SIG-M5 (cell line): ENCODE data around the gene SLC2A13.
"Not testable (repeated sequence)": the region's sequence is repeated elsewhere in the genome, so short reads cannot be mapped to it uniquely, and the experiment has no call there.

ENCODE experiments used
- DNase-seq: peaks from one replicate; lab custom pipeline; 2025; lab: John Stamatoyannopoulos, UW

SLC2A13 gene

DNA sequence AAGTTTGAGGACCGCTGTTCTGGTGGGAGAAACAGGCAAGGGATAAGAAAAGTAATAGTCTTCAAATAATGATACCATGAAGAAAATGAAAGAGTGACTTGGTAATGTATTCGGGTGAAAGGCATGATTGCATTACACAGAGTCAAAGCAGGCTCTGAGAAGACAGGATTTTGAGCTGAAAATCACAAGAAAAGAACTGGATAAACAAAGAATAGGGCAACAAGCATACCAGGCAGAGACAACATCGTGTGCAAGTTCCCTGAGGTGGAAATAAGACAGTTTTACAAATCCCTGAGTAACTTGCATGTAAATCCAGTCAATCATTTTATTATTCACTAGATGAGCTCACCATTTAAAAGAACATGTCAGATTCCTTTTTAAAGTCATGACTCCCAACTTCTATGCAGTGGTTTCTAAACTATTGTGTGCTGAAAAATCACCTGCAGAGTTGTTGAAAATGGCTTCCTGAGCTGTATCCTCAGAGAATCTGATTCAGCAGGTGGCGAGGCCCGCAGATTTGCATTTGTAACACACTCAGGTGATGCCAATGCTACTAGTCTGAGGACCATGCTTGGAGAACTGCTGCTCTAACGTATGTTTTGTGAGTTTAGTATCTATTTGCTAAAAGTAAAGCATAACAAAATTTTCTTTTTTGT, 353.3 kb downstream of the SLC2A13 start:
- DNase-seq = no peak

GRCh38 chr12:39746151-39746550, 359.7 kb downstream of the SLC2A13 start:
- not testable (repeated sequence) for DNase-seq

- DNase-seq = no peak
Observed at GRCh38 chr12:39743655-39744054, 362.2 kb downstream of the SLC2A13 start.

- DNase-seq = no peak
Observed at GRCh38 chr12:39736406-39736805, 369.5 kb downstream of the SLC2A13 start.

DNA sequence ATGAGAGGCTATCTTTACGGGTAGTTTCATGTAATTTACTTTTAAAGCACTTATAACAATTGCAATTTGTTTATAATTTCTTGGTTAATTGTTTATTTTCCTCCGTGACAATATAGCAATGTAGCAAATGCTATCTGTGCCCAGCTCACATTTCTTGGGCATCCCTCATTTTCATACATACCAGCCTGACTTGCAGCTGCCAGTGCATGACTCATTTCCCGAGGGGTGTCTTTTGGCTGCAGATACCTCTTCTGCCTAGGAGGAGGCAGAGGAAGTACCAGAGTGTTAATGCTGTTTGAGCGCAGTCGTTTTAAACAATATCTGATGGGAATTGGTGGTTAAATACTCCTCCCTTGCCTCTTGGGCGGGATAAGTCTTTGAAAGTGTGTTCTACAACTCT, 382.1 kb downstream of the SLC2A13 start:
- no peak for DNase-seq

DNA sequence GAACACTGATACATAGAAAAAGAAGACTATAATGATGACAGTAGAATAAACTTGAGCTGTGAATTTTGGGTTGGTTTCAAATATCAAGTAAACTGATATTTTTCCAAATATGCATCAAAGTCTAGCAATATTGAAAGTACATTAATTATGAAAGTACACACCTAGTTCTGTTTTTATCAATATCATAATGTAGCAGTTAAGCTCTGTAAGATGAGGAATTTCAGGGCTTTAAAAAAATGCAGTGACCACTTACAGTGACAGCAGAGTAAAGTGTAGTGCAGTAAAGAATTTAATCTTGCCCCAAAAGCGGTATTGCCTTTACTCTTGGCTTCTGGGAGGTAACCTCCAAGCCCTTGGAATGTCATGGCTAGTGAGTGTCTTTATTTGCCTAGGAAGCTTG, 383.4 kb downstream of the SLC2A13 start:
- DNase-seq = no peak

GRCh38 chr12:39713552-39713951, 392.3 kb downstream of the SLC2A13 start:
- DNase-seq = no peak

DNA sequence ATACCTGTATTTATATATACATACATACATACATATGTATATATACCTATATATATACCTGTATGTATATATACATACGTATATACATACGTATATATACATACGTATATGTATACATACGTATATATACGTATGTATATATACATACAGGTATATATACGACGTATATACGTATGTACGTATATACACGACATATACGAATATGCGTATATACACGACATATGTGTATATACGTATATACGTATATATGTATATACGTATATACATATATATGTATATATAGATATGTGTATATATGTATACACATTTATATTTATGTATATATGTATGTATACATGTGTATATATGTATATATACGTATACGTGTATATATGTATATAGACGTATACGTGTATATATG, 393.5 kb downstream of the SLC2A13 start:
- DNase-seq = no peak
